ENCODE data around the gene NRG2.

The NRG2 gene

GRCh38 chr5:140010798-140011197, 32.3 kb downstream of the NRG2 start:
- Histone ChIP-seq H3K4me3 (ENCODE audit: low read depth in 1 of 2, low read length in 2 of 2) (no peak overlapping the region), H3K9me3 (ENCODE audit: control insufficient read depth in 1 of 2, low read length in 2 of 2) (no peaks in the 10 kb centered on the region), H3K27ac (ENCODE audit: low read length) (no peak overlapping the region), H3K4me1 (ENCODE audit: control insufficient read depth in 1 of 2, insufficient read depth in 2 of 2, low read length in 2 of 2) (no peaks in the 10 kb centered on the region), H3K36me3 (ENCODE audit: control insufficient read depth in 1 of 2, insufficient read depth in 2 of 2, low read length in 2 of 2) (no peaks in the 10 kb centered on the region), H3K27me3 (ENCODE audit: low read depth, low read length) (no peaks in the 10 kb centered on the region)

GRCh38 chr5:140007311-140007710, 35.8 kb downstream of the NRG2 start:
- Histone ChIP-seq H3K27ac (ENCODE audit: low read length) (no peak overlapping the region), H3K36me3 (ENCODE audit: control insufficient read depth in 1 of 2, insufficient read depth in 2 of 2, low read length in 2 of 2) (no peaks in the 10 kb centered on the region), H3K27me3 (ENCODE audit: low read depth, low read length) (peaks cover 6% of the 10 kb centered on the region), H3K4me3 (ENCODE audit: low read depth in 1 of 2, low read length in 2 of 2) (no peak overlapping the region), H3K9me3 (ENCODE audit: control insufficient read depth in 1 of 2, low read length in 2 of 2) (no peaks in the 10 kb centered on the region), H3K4me1 (ENCODE audit: control insufficient read depth in 1 of 2, insufficient read depth in 2 of 2, low read length in 2 of 2) (no peaks in the 10 kb centered on the region)

GRCh38 chr5:140005145-140005591, 37.9 kb downstream of the NRG2 start:
- no peaks in the 10 kb centered on the region for H3K4me1 ChIP-seq (ENCODE audit: control insufficient read depth in 1 of 2, insufficient read depth in 2 of 2, low read length in 2 of 2)
- no peak overlapping the region for H3K27ac ChIP-seq (ENCODE audit: low read length)
- H3K27me3 ChIP-seq (ENCODE audit: low read depth, low read length): peaks cover 6% of the 10 kb centered on the region
- H3K4me3 ChIP-seq (ENCODE audit: low read depth in 1 of 2, low read length in 2 of 2): no peak overlapping the region
- no peaks in the 10 kb centered on the region for H3K36me3 ChIP-seq (ENCODE audit: control insufficient read depth in 1 of 2, insufficient read depth in 2 of 2, low read length in 2 of 2)
- no peaks in the 10 kb centered on the region for H3K9me3 ChIP-seq (ENCODE audit: control insufficient read depth in 1 of 2, low read length in 2 of 2)

GRCh38 chr5:140004174-140004573, 38.9 kb downstream of the NRG2 start:
- Histone ChIP-seq H3K27me3 (ENCODE audit: low read depth, low read length) (peaks cover 6% of the 10 kb centered on the region), H3K4me1 (ENCODE audit: control insufficient read depth in 1 of 2, insufficient read depth in 2 of 2, low read length in 2 of 2) (no peaks in the 10 kb centered on the region), H3K27ac (ENCODE audit: low read length) (no peak overlapping the region), H3K9me3 (ENCODE audit: control insufficient read depth in 1 of 2, low read length in 2 of 2) (no peaks in the 10 kb centered on the region), H3K36me3 (ENCODE audit: control insufficient read depth in 1 of 2, insufficient read depth in 2 of 2, low read length in 2 of 2) (no peaks in the 10 kb centered on the region), H3K4me3 (ENCODE audit: low read depth in 1 of 2, low read length in 2 of 2) (no peak overlapping the region)

GRCh38 chr5:140003519-140003918, 39.6 kb downstream of the NRG2 start:
- Histone ChIP-seq H3K4me1 (ENCODE audit: control insufficient read depth in 1 of 2, insufficient read depth in 2 of 2, low read length in 2 of 2) (no peaks in the 10 kb centered on the region), H3K27ac (ENCODE audit: low read length) (no peak overlapping the region), H3K4me3 (ENCODE audit: low read depth in 1 of 2, low read length in 2 of 2) (no peak overlapping the region), H3K36me3 (ENCODE audit: control insufficient read depth in 1 of 2, insufficient read depth in 2 of 2, low read length in 2 of 2) (no peaks in the 10 kb centered on the region), H3K27me3 (ENCODE audit: low read depth, low read length) (peaks cover 6% of the 10 kb centered on the region), H3K9me3 (ENCODE audit: control insufficient read depth in 1 of 2, low read length in 2 of 2) (no peaks in the 10 kb centered on the region)

GRCh38 chr5:140000332-140000731, 42.8 kb downstream of the NRG2 start:
- no peaks in the 10 kb centered on the region for H3K4me1 ChIP-seq (ENCODE audit: control insufficient read depth in 1 of 2, insufficient read depth in 2 of 2, low read length in 2 of 2)
- no peak overlapping the region for H3K27ac ChIP-seq (ENCODE audit: low read length)
- H3K36me3 ChIP-seq (ENCODE audit: control insufficient read depth in 1 of 2, insufficient read depth in 2 of 2, low read length in 2 of 2): no peaks in the 10 kb centered on the region
- no peaks in the 10 kb centered on the region for H3K9me3 ChIP-seq (ENCODE audit: control insufficient read depth in 1 of 2, low read length in 2 of 2)
- H3K27me3 ChIP-seq (ENCODE audit: low read depth, low read length): peaks cover 6% of the 10 kb centered on the region
- H3K4me3 ChIP-seq (ENCODE audit: low read depth in 1 of 2, low read length in 2 of 2): no peak overlapping the region

GRCh38 chr5:139998837-139999236, 44.3 kb downstream of the NRG2 start:
- Histone ChIP-seq H3K27me3 (ENCODE audit: low read depth, low read length) (peaks cover 6% of the 10 kb centered on the region), H3K36me3 (ENCODE audit: control insufficient read depth in 1 of 2, insufficient read depth in 2 of 2, low read length in 2 of 2) (no peaks in the 10 kb centered on the region), H3K27ac (ENCODE audit: low read length) (no peak overlapping the region), H3K9me3 (ENCODE audit: control insufficient read depth in 1 of 2, low read length in 2 of 2) (no peaks in the 10 kb centered on the region), H3K4me1 (ENCODE audit: control insufficient read depth in 1 of 2, insufficient read depth in 2 of 2, low read length in 2 of 2) (no peaks in the 10 kb centered on the region), H3K4me3 (ENCODE audit: low read depth in 1 of 2, low read length in 2 of 2) (no peak overlapping the region)

- H3K36me3 ChIP-seq (ENCODE audit: control insufficient read depth in 1 of 2, insufficient read depth in 2 of 2, low read length in 2 of 2): no peaks in the 10 kb centered on the region
- no peaks in the 10 kb centered on the region for H3K9me3 ChIP-seq (ENCODE audit: control insufficient read depth in 1 of 2, low read length in 2 of 2)
- no peak overlapping the region for H3K27ac ChIP-seq (ENCODE audit: low read length)
- H3K27me3 ChIP-seq (ENCODE audit: low read depth, low read length): no peaks in the 10 kb centered on the region
- H3K4me3 ChIP-seq (ENCODE audit: low read depth in 1 of 2, low read length in 2 of 2): no peak overlapping the region
- no peaks in the 10 kb centered on the region for H3K4me1 ChIP-seq (ENCODE audit: control insufficient read depth in 1 of 2, insufficient read depth in 2 of 2, low read length in 2 of 2)
Observed at GRCh38 chr5:139997276-139997675, 45.8 kb downstream of the NRG2 start.

- no peaks in the 10 kb centered on the region for H3K9me3 ChIP-seq (ENCODE audit: control insufficient read depth in 1 of 2, low read length in 2 of 2)
- no peaks in the 10 kb centered on the region for H3K36me3 ChIP-seq (ENCODE audit: control insufficient read depth in 1 of 2, insufficient read depth in 2 of 2, low read length in 2 of 2)
- H3K27me3 ChIP-seq (ENCODE audit: low read depth, low read length): no peaks in the 10 kb centered on the region
- no peak overlapping the region for H3K27ac ChIP-seq (ENCODE audit: low read length)
- no peaks in the 10 kb centered on the region for H3K4me1 ChIP-seq (ENCODE audit: control insufficient read depth in 1 of 2, insufficient read depth in 2 of 2, low read length in 2 of 2)
- H3K4me3 ChIP-seq (ENCODE audit: low read depth in 1 of 2, low read length in 2 of 2): no peak overlapping the region
Observed at GRCh38 chr5:139995929-139996328, 47.2 kb downstream of the NRG2 start.

- no peaks in the 10 kb centered on the region for H3K9me3 ChIP-seq (ENCODE audit: control insufficient read depth in 1 of 2, low read length in 2 of 2)
- H3K27me3 ChIP-seq (ENCODE audit: low read depth, low read length): no peaks in the 10 kb centered on the region
- no peaks in the 10 kb centered on the region for H3K36me3 ChIP-seq (ENCODE audit: control insufficient read depth in 1 of 2, insufficient read depth in 2 of 2, low read length in 2 of 2)
- H3K4me1 ChIP-seq (ENCODE audit: control insufficient read depth in 1 of 2, insufficient read depth in 2 of 2, low read length in 2 of 2): no peaks in the 10 kb centered on the region
- no peak overlapping the region for H3K4me3 ChIP-seq (ENCODE audit: low read depth in 1 of 2, low read length in 2 of 2)
- no peak overlapping the region for H3K27ac ChIP-seq (ENCODE audit: low read length)
Observed at GRCh38 chr5:139994234-139994633, 48.9 kb downstream of the NRG2 start.

- no peaks in the 10 kb centered on the region for H3K9me3 ChIP-seq (ENCODE audit: control insufficient read depth in 1 of 2, low read length in 2 of 2)
- H3K36me3 ChIP-seq (ENCODE audit: control insufficient read depth in 1 of 2, insufficient read depth in 2 of 2, low read length in 2 of 2): no peaks in the 10 kb centered on the region
- H3K4me3 ChIP-seq (ENCODE audit: low read depth in 1 of 2, low read length in 2 of 2): no peak overlapping the region
- H3K27ac ChIP-seq (ENCODE audit: low read length): no peak overlapping the region
- H3K4me1 ChIP-seq (ENCODE audit: control insufficient read depth in 1 of 2, insufficient read depth in 2 of 2, low read length in 2 of 2): peaks cover 0 to 6% of the 10 kb centered on the region in 2 donors
- no peaks in the 10 kb centered on the region for H3K27me3 ChIP-seq (ENCODE audit: low read depth, low read length)
Observed at GRCh38 chr5:139985733-139986132, 57.4 kb downstream of the NRG2 start.

- Histone ChIP-seq H3K27ac (ENCODE audit: low read length) (no peak overlapping the region), H3K4me3 (ENCODE audit: low read depth in 1 of 2, low read length in 2 of 2) (no peak overlapping the region), H3K4me1 (ENCODE audit: control insufficient read depth in 1 of 2, insufficient read depth in 2 of 2, low read length in 2 of 2) (peaks cover 0 to 6% of the 10 kb centered on the region in 2 donors), H3K36me3 (ENCODE audit: control insufficient read depth in 1 of 2, insufficient read depth in 2 of 2, low read length in 2 of 2) (no peaks in the 10 kb centered on the region), H3K27me3 (ENCODE audit: low read depth, low read length) (no peaks in the 10 kb centered on the region), H3K9me3 (ENCODE audit: control insufficient read depth in 1 of 2, low read length in 2 of 2) (no peaks in the 10 kb centered on the region)
Observed at GRCh38 chr5:139985290-139985689, 57.8 kb downstream of the NRG2 start.

All from muscle layer of duodenum (tissue), 2 donors.